Ureter (tissue), 1 donor: ENCODE results near the gene PLCXD1. TPM values are rescaled to one million over a fixed set of nuclear protein-coding genes. Genes with fewer than 3 reads are reported as not detected.

Experiments used
- DNase-seq: peaks from one replicate; pipeline ENCODE4 v3.0.0-alpha.2; 2020; ENCODE audit warnings: low spot score
- total RNA-seq: library from RNA; stranded (reverse); gene quantifications from one replicate; pipeline ENCODE4 v1.2.4, GENCODE V29; 2023
- donor health status: DM: yes; HTN: yes; CAD: no.

Gene PLCXD1
- total RNA-seq, 1 donor from 2014 or later = 15.1 TPM

DNA sequence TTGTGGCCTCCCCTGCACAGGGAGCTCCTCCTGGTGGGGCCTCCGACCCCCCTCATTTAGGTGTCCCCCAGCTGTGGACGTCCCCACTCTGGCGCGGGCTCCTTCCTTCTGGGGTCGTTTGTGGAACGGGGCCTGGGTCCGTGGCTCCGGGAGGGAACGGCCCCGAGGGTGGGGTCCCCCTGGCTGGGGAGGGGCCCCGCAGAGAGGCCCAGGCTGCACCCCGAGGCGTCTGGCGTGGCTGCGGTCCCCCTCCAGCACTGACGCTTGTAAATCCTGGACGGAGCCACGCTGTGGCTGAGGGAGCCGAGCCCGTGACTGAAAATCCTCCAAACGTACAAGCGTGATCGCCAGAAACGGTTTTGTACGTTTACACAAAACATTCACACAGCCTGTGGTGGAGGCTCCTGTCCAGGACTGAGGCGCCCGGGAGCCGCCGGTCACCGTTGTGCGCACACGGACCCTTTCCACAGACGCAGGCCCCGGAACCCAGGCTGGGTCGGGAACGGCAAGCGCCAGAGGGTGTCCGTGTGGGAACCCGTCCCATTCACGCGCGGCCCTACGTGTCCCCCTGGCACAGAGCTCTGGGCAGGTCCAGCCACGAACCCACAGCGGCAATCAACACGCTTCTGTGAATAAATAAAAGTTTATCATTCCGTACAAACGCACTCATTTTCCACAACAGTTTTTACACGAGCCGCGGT lies 52.6 kb downstream of the PLCXD1 start:
- no peak for DNase-seq

DNA sequence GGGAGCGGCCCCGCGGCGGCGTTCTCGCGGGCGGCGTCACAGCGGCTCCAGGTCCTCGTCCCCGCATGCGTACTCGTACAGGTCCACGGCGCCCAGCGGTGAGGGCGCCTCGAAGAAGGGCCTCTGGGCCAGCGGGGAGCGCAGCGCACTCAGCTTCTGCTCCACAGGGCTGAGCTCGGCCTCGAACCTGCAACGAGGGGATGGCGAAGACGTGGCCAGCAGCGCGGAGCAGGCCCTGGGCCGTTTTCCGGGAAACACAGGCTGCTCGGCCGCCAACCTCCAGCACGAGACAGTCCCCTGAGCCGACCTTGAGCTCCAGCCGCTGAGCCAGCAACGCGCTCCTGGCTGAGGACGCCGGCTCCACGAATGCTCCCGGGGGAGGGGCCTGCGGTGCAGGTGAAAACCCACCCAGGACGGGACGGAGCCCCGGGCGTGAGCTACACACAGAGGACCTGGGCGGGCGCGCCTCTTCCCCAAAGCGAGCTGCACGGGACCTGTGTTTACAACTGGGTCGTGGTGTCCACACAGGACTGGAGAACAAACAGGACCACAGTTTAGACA lies 53.2 kb downstream of the PLCXD1 start:
- DNase-seq = no peak

DNA sequence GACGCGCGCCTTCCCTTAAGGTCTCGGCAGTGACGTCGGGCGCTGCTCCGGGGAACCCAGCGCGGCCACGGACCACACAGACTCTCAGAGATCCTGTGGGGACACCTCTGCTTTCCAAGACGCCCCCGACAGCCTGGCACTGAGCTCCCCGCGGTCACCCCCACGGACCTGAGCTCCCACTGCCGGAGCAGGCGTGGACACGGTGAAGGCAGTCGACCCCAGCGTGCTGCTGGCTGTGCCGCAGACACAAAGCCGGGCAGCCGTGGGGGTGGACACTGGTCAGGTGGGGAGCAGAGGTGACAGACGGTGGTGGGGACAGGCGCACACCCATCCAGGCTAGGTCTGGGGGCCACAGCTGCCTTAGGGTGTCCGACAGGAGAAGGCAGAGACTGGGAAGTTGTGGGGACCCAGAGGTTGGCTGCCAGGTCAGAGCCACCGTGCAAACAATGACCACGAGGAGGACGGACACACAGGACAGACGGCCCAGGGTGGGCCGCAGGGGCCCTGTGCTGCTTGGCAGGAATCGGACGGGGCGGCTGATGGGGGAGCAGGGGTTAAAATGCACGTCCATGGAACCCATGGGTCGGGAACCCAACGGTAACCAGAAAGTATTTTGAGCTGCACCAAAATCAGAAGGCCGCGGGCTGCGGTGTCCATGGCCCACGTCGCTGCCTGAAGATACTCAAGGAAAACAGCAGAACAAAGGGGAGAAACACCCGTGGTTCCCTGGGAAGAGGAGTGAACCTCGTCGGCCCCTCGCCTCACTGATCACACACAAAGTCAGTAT lies 54.0 kb downstream of the PLCXD1 start:
- no peak for DNase-seq

DNA sequence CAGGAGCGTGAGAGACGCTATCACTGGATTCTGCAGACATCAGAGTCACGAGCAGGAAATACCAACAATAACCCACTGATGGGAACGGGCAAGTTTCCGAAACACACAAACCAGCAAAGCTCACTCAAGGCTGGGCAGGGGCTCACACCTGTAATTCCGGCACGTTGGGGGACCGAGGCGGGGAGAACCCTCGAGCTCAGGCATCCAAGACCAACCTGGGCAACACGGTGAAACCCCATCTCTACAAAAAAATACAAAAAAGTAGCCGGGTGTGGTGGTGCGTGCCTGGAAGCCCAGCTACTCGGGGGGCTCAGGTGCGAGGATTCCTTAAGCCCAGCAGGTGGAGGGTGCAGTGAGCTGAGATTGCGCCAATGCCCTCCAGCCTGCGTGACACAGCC lies 54.6 kb downstream of the PLCXD1 start:
- no peak for DNase-seq

DNA sequence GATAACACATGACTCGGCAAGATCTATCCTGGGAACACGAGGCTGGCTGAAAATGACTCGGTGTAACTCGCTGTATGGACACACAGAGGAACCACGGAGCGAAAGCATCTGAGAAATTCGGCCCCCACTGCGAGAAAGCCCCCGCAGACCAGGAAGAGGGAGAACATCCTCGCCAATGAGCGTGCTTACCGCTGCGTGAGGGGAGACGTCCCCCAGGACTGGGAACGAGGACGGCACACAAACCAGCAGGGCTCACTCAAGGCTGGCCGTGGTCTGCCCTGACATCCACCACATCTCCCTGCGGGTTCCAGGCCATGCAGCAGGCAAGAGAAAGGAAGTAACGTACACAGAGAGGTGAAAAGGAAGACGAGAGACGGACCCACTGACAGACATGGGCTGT lies 55.0 kb downstream of the PLCXD1 start:
- no peak for DNase-seq

DNA sequence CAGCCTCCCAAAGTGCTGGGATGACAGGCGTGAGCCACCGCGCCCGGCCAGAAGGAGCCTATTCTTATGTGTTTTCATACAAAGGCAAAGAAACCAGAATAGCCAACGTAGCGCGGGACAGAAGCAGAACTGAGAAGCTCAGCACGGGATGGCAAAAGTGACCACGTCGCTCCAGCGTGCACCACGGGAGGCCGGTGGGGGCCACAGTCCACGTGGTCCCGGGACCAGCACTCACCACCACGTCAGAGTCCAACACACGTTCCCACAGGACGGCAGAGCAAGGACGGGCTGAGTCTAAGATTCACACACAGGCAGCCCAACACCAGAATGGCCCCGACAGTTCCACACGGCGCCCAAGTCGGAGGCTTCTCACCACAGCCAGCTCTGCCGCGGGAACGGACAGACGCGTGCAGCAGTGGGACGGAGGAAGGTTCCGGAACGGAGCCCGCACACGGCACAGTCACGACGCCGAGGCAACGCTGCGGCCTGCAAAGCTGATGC lies 56.2 kb downstream of the PLCXD1 start:
- no peak for DNase-seq

DNA sequence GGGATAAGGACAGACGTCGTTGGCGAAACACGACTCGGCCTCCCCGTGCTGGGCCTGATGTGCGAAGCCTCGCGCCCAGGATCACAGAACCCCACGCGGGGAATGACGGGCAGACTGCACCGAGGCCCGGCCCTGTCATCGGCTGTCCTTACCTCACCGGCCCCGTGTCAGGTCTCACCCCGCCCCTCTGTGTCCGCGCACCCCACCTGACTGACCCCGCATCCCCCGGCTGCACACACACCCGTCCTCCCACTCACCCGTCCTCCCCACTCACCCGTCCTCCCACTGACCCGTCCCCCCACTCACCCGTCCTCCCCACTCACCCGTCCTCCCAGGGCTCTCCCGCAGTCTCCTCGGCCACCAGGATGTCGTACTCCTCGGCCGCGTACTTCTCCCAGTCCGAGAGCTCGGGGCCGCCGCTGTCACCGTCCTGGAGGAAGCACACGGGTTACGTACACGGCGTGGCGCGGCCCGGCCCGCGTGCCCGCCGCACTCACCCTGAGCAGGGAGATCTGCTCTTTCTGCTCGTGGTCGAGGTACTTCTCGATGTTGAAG lies 57.2 kb downstream of the PLCXD1 start:
- DNase-seq = no peak

DNA sequence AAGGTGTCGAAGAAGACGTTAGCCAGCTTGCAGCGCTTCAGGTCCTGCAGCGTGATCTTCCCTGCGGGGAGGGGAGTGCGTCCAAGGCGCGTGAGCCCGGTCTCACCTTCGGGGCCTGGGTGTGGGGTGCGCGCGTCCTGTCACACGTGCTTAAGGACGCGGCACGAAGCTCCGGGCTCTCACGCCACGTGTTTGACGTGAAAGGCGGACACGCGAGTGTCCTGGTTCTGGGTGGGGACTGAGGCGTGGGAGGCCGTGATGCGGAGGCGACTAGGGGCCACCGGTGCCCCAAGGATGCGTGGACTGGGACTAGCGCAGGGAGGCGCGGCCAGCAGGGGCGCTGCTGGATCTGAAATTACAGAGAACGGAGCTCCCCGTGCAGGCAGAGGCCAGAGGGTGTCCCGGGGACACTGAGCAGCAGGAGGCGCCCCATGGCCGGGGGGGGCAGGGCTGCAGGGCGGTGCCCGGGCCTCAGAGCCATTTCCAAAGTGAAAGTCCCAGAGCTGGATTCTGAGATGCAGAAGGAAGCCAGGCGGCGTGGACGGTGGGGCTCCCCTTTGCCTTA lies 57.7 kb downstream of the PLCXD1 start:
- no peak for DNase-seq

DNA sequence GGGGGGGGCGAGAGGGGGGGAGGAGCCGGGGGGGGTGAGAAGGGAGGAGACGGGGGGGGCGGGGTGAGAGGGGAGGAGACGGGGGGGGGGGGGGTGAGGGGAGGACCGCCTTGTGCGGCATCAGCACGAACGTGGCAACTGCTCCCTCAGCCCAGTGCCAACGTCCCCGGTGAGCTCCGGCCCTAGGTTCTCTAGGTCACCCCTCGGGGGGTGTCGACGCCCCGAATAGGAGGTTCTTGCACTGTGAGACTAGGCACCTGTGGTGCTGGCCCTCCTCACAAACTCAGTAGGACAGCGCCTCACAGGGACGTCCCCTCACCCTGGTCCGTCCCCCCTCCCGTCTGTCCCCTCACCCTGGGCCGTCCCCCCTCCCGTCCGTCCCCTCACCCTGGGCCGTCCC lies 58.9 kb downstream of the PLCXD1 start:
- DNase-seq = no peak

DNA sequence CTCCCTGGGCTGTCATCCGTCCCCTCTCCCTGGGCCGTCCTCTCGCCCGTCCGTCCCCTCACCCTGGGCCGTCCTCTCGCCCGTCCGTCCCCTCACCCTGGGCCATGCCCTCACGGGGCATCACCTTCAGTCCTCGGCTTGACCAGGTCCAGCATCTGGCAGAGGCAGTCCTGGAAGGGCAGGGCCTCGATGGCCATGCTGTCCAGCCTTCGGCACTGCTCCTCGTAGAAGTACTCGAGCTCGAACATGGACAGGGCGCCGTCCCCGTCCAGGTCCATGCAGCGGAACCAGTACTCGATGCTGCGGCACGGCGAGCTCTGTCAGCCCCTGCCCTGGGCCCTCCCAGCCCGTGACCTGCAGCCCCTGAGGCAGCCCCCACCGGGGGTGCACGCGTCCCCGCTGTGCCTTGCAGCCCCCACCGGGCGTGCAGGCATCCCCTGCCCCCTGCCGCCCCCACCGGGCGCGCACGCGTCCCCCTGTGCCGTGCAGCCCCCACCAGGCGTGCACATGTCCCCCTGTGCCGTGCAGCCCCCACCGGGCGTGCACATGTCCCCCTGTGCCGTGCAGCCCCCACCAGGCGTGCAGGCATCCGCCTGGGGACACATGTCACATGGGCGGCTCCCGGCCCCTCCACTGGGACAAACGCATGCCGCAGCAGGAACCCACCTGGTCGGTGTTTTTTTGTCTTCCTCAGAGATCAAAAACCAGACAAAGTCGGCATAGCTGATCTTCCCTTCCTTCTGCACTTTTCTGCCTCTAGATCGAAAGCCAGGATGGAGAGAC lies 59.7 kb downstream of the PLCXD1 start:
- DNase-seq = no peak

DNA sequence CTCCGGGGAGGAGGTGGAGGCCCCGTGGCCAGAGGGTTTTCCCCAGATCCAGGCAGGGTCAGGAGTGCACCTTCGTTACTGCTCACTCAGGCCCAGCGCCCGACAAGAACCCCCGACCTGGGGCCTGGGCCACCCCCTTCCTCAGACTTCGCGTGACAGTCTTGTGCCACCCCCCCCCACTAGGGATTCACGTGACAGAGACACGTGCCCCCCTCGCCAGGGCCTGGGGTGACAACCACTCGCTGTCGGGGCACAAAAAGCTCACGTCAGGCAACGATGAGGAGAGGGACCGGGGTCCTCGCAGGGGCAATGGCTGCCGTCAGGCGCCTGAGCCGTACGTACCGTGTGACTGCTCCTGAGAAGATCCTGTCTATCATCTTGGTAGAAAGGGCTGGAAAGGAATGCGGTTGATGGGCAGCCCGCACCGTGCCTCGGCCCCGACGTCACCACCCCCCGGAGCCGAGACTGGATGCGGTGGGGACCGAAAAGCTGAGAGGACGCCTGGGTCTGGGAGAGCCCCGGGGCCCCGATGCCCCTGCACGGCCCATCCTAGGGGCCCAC lies 60.4 kb downstream of the PLCXD1 start:
- DNase-seq = no peak

DNA sequence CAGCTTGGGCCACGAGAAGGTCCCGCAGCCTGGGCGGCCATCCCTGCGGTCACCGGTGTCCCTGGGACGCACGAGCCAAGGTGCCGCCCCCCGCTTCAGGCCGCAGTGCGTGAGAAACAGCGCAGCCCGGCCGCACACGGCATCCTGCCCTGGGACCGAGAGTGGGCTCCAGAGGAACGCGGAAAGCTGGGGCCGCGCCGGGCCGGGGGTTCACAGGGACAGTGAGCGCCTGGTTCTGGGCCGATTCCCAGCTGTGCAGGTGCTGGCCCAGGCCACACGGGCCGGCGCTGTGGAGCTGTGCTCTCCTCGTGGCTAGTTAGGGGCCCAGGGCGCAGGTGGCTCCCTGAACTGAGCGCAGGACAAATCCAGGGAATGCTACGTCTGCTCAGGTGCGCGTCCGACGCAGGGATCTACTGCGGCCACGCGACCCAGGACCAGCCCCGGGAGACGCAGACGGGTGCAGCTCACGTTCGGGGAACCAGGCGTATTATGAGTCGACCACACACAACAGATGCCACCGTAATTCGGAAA lies 63.3 kb downstream of the PLCXD1 start:
- DNase-seq = no peak

DNA sequence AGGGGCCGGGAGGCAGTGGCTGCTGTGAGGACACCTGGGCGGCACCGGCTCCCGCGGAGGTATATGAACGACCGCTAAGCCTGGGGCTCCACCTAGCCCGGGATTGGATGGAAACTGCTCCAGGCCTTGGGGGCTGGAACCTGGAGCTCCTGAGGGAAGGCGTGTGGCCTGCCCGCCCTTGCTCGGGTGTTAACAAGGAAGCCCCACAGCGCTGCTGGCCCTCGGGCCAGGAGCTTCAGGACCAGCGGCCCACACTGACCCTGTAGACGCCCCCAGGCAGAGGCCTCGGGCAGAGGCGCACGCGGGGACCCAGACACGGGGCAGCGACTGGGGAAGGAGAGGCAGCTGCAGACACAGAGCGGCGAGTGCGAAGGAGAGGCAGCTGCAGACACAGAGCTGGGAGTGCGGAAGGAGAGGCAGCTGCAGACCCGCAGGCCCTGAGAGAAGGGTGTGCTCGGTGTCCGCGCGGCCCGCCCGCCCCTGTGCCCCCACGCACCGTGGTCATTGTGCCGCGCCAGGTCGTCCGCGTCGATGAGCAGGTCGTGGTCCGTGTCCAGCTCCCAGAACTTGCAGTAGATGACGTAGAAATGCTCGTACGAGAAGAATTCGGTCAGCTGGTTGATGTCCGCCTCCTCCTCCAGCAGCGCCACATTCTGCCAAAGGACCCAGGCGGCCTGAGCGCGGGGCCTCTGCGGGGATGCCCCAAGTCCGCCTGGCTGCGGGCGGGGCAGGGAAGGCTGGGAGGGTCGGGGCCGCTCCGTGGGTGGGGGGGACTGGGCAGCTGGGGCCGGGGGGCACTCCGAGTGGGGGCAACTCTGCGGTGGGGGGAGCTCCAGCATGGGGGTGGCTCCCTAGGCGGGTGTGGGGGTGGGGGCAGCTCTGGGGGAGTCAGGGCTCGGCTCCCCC lies 64.1 kb downstream of the PLCXD1 start:
- DNase-seq = no peak

DNA sequence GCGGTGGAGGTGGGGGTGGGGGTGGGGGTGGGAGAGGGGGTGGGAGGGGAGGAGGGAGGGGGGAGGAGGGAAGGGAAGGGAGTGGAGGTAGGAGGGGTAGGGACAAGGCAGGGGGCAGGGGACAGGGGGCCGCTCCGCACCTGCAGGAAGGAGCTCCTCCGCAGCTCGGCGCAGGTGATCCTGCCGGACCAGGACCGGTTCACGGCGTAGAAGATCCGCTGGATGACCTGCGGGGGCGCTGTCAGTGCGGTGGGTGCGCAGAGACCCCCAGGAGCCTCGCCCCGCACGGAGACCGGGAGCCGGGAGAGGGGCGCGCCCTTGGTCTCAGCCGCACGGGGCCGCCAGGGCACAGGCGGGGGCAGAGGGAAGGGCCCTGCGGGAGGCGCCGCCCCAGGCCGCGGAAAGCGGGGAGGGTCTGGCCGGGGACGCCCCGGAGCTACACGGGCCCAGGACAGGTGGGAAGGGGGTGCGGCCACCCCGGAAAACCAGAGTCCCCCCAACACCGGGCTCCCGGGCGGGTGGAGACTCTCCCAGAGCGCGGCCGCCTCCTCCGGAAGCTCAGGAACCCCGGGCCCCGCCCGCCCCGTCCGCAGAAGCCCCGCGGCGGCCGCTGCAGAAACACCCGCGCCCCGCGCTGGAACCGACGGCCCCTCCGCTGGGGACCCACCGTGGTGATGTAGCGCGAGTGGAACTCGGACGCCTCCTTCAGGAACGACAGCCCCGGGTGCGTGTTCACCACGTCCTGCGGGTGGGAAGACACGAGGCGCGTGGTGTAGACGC lies 65.0 kb downstream of the PLCXD1 start:
- no peak for DNase-seq

DNA sequence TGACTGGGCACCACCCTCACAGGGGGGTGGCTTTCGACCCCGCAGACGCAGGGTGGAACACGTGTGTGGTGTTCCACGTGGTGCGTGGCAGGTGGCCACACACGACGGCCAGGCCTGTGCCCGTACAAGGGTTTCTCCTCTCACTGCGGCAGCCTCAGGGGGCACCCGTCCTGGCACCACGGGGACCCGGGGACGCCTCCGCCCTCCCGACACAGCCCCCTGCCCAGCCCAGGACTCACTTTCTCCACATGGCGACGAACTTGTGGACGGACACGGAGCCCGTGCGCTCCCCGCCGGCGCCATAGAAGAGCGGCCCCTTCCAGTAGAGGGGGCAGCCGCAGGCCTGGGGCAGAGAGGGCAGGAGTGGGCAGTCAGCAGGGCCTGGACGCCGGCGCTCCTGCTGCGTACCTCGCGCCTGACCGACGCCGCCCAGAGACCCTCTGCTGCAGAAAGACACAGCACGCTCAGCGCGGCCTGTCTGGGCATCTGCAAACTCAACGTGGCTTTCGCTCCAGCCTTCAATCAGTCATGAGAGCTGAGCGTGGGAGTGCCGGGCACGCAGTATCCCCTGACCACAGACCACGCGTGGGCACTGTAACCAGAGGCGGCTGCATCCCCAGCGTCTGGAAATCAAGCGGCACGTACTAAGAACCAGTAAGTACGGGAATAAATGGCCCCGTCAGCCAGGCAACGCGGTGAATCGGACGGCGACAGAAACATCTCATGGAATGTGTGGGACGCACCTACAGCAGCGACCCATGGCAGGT lies 66.4 kb downstream of the PLCXD1 start:
- no peak for DNase-seq

DNA sequence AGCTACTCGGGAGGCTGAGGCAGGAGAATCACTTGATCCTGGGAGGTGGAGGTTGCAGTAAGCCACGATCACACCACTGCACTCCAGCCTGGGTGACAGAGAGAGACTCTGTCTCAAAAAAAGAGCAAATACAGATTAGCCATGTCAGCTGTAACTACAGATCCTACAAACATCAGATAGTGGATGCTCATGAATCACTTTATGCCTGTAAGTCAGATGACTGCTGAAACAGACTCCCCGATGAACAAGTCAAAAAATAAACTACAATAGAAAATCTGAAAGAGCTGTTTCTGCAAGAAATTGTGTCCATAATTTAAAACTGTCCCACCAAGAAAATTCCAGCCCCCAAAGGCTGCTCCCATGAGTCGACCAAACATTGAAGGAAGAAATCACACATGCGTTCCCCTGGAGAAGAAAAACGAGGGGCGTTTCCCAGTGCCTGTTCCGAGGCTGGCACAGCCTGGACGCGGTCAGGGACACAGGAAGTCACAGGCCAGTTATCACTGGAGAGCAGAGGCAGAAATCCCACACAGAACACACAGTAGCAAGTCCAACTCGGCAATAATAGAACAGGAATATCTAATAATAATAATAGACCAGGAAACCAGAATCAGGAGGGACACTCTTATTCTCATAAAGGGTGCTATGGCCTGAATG lies 67.4 kb downstream of the PLCXD1 start:
- DNase-seq = no peak

DNA sequence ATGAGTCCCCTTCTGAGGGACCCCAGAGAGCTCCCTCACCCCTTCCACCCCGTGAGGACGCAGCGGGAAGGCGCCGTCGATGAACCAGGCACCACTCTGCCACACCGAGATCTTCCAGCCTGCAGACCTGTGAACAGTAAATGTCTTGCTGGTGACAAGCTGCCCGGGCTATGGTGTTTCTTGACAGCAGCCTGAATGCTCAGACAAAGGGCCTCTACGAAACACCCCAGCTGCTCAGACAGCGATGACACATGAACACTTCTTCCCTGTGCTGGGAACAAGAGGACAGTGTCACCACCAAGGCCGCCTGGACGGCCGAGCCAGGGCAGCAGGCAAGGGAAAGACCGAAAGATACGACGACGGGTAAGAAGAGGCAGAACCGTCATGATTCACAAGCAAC lies 68.0 kb downstream of the PLCXD1 start:
- DNase-seq = no peak

DNA sequence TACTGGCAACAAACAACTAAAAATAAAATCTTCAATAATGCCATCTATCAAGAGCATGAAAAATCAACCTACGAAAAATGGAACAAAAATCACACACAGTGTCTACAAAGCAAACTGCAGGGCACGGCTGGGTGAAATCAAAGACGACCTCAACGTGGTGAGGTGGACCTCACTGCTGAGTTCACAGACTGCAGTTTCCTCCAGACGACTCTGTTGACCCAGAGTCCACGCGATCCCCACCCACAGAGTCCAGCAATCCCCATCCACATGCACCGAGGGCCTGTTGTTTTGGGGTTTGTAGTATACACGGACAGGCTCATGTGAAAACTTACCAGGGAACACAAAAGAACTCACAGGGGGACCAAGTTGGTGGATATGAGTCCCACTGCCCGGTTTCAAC lies 68.5 kb downstream of the PLCXD1 start:
- DNase-seq = no peak
